Natural killer cell (primary cell): ENCODE data around the gene RGP1. TPM values are rescaled to one million over a fixed set of nuclear protein-coding genes. Genes with fewer than 3 reads are reported as not detected.

Experiments
- ATAC-seq, 3 donors: fragments of 150-1000 bp in 2 of 3; fragments of 200-7000 bp in 1 of 3; cut with Tn5 transposase; 1 replicate in 1 of 3; 2 replicates in 2 of 3; pipeline ENCODE4 v1.10.0; 2021; ENCODE audit warnings: mild to moderate bottlenecking in 2 of 3, moderate library complexity in 2 of 3
- DNase-seq, 2 donors: peaks; one replicate each; pipeline versions ENCODE4 v3.0.0 to v3.0.0-alpha.2; 2013 to 2021; ENCODE audit warnings: mixed read lengths in 1 of 2
- H3K27ac ChIP-seq: one replicate; pipeline ENCODE4 v1.5.1; 2013; ENCODE audit warnings: mild to moderate bottlenecking, low read length
- H3K27me3 ChIP-seq: one replicate; pipeline ENCODE4 v1.6.1; 2013; ENCODE audit warnings: low read length; ENCODE audit not compliant: control insufficient read depth, insufficient read depth
- H3K36me3 ChIP-seq: one replicate; pipeline ENCODE4 v1.6.1; 2013; ENCODE audit warnings: low read length; ENCODE audit not compliant: control insufficient read depth, insufficient read depth
- H3K4me1 ChIP-seq: one replicate; pipeline ENCODE4 v1.6.1; 2013; ENCODE audit warnings: low read length; ENCODE audit not compliant: control insufficient read depth, insufficient read depth
- H3K4me3 ChIP-seq: one replicate; pipeline ENCODE4 v1.5.1; 2013; ENCODE audit warnings: low read length
- H3K9me3 ChIP-seq: one replicate; pipeline ENCODE4 v1.6.1; 2013; ENCODE audit warnings: low read length; ENCODE audit not compliant: control insufficient read depth, insufficient read depth
- H3K27ac Mint-ChIP-seq, 2 donors: one replicate each; pipeline ENCODE4 v1.8.0; 2022; ENCODE audit warnings: mild to moderate bottlenecking in 2 of 2, mixed read lengths in 2 of 2, moderate library complexity in 1 of 2
- H3K27me3 Mint-ChIP-seq, 2 donors: one replicate each; pipeline ENCODE4 v1.8.0; 2022; ENCODE audit warnings: low read depth in 2 of 2, mixed read lengths in 2 of 2
- H3K36me3 Mint-ChIP-seq: one replicate; pipeline ENCODE4 v1.8.0; 2022; ENCODE audit warnings: mixed read lengths
- H3K4me1 Mint-ChIP-seq, 2 donors: one replicate each; pipeline ENCODE4 v1.8.0; 2022; ENCODE audit warnings: mixed read lengths in 2 of 2
- H3K4me3 Mint-ChIP-seq: one replicate; pipeline ENCODE4 v1.8.0; 2022; ENCODE audit warnings: mild to moderate bottlenecking, moderate library complexity, mixed read lengths
- H3K9me3 Mint-ChIP-seq, 2 donors: one replicate each; pipeline ENCODE4 v1.8.0; 2022; ENCODE audit warnings: mixed read lengths in 2 of 2
- CTCF ChIP-seq: fragments of 200-600 bp; IDR thresholded peaks from one replicate; pipeline ENCODE4 v1.8.0; 2022; ENCODE audit warnings: antibody characterized with exemption
- WGBS: methylation state at CpG from one replicate; pipeline ENCODE4 v1.1.7; 2013; ENCODE audit warnings: missing lambda C conversion rate; ENCODE audit not compliant: insufficient coverage; 5-methylcytosine and 5-hydroxymethylcytosine counted together
- intact Hi-C: fragments of 100-400 bp; cut with micrococcal nuclease; formaldehyde crosslinking; loops from one replicate; pipeline ENCODE4 v1.14.2; 2022
- total RNA-seq, 4 donors: library from RNA; stranded (reverse); fragments of 120-200 nt in 1 of 4; gene quantifications; one replicate each; pipeline versions ENCODE4 v1.2.3 to v1.2.4, GENCODE V29; 2013 to 2022

The RGP1 gene
- total RNA-seq, 3 donors from 2014 or later (not counting 1 experiment from before 2014, with no cell fraction given): 22.3 to 26.4 (median 23.3) TPM

- ATAC-seq: no peak
- intact Hi-C loops: no loop called here
- 53% methylated on average over 3 of the region's 3 CpGs for WGBS
- Histone ChIP-seq H3K27me3 (no peaks in the 10 kb centered on the region), H3K36me3 (peaks cover 17% of the 10 kb centered on the region), H3K27ac (peak overlapping the region; percentile 88), H3K4me1 (peaks cover 62% of the 10 kb centered on the region), H3K4me3 (peak overlapping the region; percentile 13), H3K9me3 (no peaks in the 10 kb centered on the region)
- DNase-seq: no peak
- H3K36me3 Mint-ChIP-seq: peaks cover 8% of the 10 kb centered on the region
- no peak overlapping the region for H3K27ac Mint-ChIP-seq
- no peaks in the 10 kb centered on the region for H3K27me3 Mint-ChIP-seq
- H3K4me3 Mint-ChIP-seq: no peak overlapping the region
- no peaks in the 10 kb centered on the region for H3K9me3 Mint-ChIP-seq
- no peak for TF ChIP-seq CTCF
- peaks cover 26 to 27% of the 10 kb centered on the region in 2 donors for H3K4me1 Mint-ChIP-seq
Measured at GRCh38 chr9:35729101-35729500, 20.0 kb upstream of the RGP1 start.

GRCh38 chr9:35729700-35730485 lies 19.2 kb upstream of the RGP1 start:
- TF ChIP-seq CTCF: peak; percentile 35
- H3K27me3 Mint-ChIP-seq: no peaks in the 10 kb centered on the region
- Histone ChIP-seq H3K27me3 (no peaks in the 10 kb centered on the region), H3K4me1 (peaks cover 62% of the 10 kb centered on the region), H3K9me3 (no peaks in the 10 kb centered on the region), H3K27ac (peak overlapping the region; percentile 88), H3K36me3 (peaks cover 14% of the 10 kb centered on the region), H3K4me3 (peak overlapping the region; percentile 13)
- DNase-seq (peak in 1 of 2 donors; percentile 72), ATAC-seq (peak in 1 of 3 donors; percentile 21)
- H3K4me3 Mint-ChIP-seq: no peak overlapping the region
- under 1% methylated on average over 6 of the region's 6 CpGs for WGBS
- intact Hi-C loops: loop anchor here (5.0 kb wide), 1 partner anchor 113 kb away; the partner anchor contains the start of gene CD72
- no peak overlapping the region for H3K27ac Mint-ChIP-seq
- no peaks in the 10 kb centered on the region for H3K9me3 Mint-ChIP-seq
- peaks cover 19 to 20% of the 10 kb centered on the region in 2 donors for H3K4me1 Mint-ChIP-seq
- peaks cover under 1% of the 10 kb centered on the region for H3K36me3 Mint-ChIP-seq

GRCh38 chr9:35730486-35730854 lies 18.6 kb upstream of the RGP1 start:
- H3K4me3 ChIP-seq: peak overlapping the region; percentile 88
- peaks cover 14% of the 10 kb centered on the region for H3K36me3 ChIP-seq
- peaks cover 16 to 18% of the 10 kb centered on the region in 2 donors for H3K4me1 Mint-ChIP-seq
- no peak overlapping the region for H3K27ac Mint-ChIP-seq
- no peaks in the 10 kb centered on the region for H3K27me3 ChIP-seq
- no peaks in the 10 kb centered on the region for H3K27me3 Mint-ChIP-seq
- no peak for TF ChIP-seq CTCF
- H3K9me3 ChIP-seq: no peaks in the 10 kb centered on the region
- no peak for ATAC-seq
- 85% methylated on average over 2 of the region's 2 CpGs for WGBS
- no peak for DNase-seq
- no peaks in the 10 kb centered on the region for H3K9me3 Mint-ChIP-seq
- H3K4me3 Mint-ChIP-seq: no peak overlapping the region
- intact Hi-C loops: loop anchor here (5.0 kb wide), 1 partner anchor 113 kb away; the partner anchor contains the start of gene CD72
- H3K4me1 ChIP-seq: peaks cover 62% of the 10 kb centered on the region
- no peaks in the 10 kb centered on the region for H3K36me3 Mint-ChIP-seq
- peak overlapping the region; percentile 88 for H3K27ac ChIP-seq
